RPMI7951 (cell line): ENCODE results near the gene KRT78. TPM values are rescaled to one million over a fixed set of nuclear protein-coding genes. Genes with fewer than 3 reads are reported as not detected.
A peak's percentile ranks its signal among the peaks of the same experiment; 100 is the strongest.

Experiments
- DNase-seq: peaks from one replicate; pipeline ENCODE4 v3.0.0-alpha.2; 2012; ENCODE audit warnings: low read depth
- total RNA-seq: library from RNA; depleted of rRNA; stranded (reverse); fragments of >200 nt; shearing (Covaris generic); gene quantifications from 2 replicates; pipeline ENCODE4 v1.2.3, GENCODE V29; 2014

Gene KRT78
- total RNA-seq, 1 experiment from 2014 or later = 0.36 TPM

- DNase-seq = no peak
Observed at GRCh38 chr12:52812749-52813148, 36.0 kb downstream of the KRT78 start.

- DNase-seq = no peak
Observed at GRCh38 chr12:52812073-52812400, 36.8 kb downstream of the KRT78 start.

GRCh38 chr12:52811191-52812072, 37.4 kb downstream of the KRT78 start:
- DNase-seq = no peak

- DNase-seq = no peak
Observed at GRCh38 chr12:52810554-52810953, 38.2 kb downstream of the KRT78 start.

- DNase-seq = no peak
Observed at GRCh38 chr12:52809166-52809565, 39.6 kb downstream of the KRT78 start.

- no peak for DNase-seq
Observed at GRCh38 chr12:52808573-52809160, 40.1 kb downstream of the KRT78 start.

GRCh38 chr12:52807544-52808470, 41.0 kb downstream of the KRT78 start:
- DNase-seq = no peak

- no peak for DNase-seq
Observed at GRCh38 chr12:52806821-52807543, 41.8 kb downstream of the KRT78 start.

- no peak for DNase-seq
Observed at GRCh38 chr12:52806169-52806811, 42.5 kb downstream of the KRT78 start.

GRCh38 chr12:52805739-52806138, 43.1 kb downstream of the KRT78 start:
- no peak for DNase-seq

GRCh38 chr12:52805000-52805399, 43.8 kb downstream of the KRT78 start:
- no peak for DNase-seq

- DNase-seq = no peak
Observed at GRCh38 chr12:52802442-52802841, 46.4 kb downstream of the KRT78 start.

- DNase-seq = no peak
Observed at GRCh38 chr12:52801773-52802172, 47.0 kb downstream of the KRT78 start.

GRCh38 chr12:52800259-52800917, 48.4 kb downstream of the KRT78 start:
- DNase-seq = no peak

- DNase-seq = no peak
Observed at GRCh38 chr12:52799505-52800211, 49.1 kb downstream of the KRT78 start.

- peak; percentile 41 for DNase-seq
Observed at GRCh38 chr12:52798671-52799504, 49.9 kb downstream of the KRT78 start.

- peak; percentile 50 for DNase-seq
Observed at GRCh38 chr12:52798003-52798670, 50.7 kb downstream of the KRT78 start.

- DNase-seq = no peak
Observed at GRCh38 chr12:52797529-52797894, 51.3 kb downstream of the KRT78 start.
